H1 (cell line): ENCODE results near the gene BACE2. TPM values are rescaled to one million over a fixed set of nuclear protein-coding genes. Genes with fewer than 3 reads are reported as not detected.

Source experiments
- CTCF ChIA-PET: fragments of 300-600 bp; sonication (Branson Sonifier 250); formaldehyde crosslinking; loops from one replicate; lab custom pipeline; 2021; ENCODE audit not compliant: partially characterized antibody; lab: Charles Lee
- POLR2A ChIA-PET: fragments of 300-600 bp; sonication (Branson Sonifier 250); formaldehyde crosslinking; loops from one replicate; lab custom pipeline; 2021; ENCODE audit warnings: inconsistent platforms; ENCODE audit not compliant: partially characterized antibody; lab: Charles Lee
- DNase-seq, 2 experiments: peaks; one replicate each; pipeline versions ENCODE4 v3.0.0 to v3.0.0-alpha.2; 2010 to 2022; ENCODE audit warnings: low spot score in 2 of 2, low read depth in 1 of 2, mixed read lengths in 1 of 2
- FAIRE-seq: peaks from 2 replicates; lab custom pipeline; 2011; peaks lifted over from hg19 to GRCh38; lab: Jason Lieb, UNC
- H2AFZ ChIP-seq: 2 replicates; pipeline ENCODE4 v1.8.1; 2012; ENCODE audit warnings: low read length, inconsistent platforms
- H2AK5ac ChIP-seq: 2 replicates; pipeline ENCODE4 v1.6.1; 2013; ENCODE audit warnings: low read depth, low read length
- H2BK120ac ChIP-seq: replicated peaks from 2 replicates; pipeline ENCODE3; 2013; ENCODE audit warnings: low read depth, low read length, inconsistent platforms
- H2BK12ac ChIP-seq: 2 replicates; pipeline ENCODE4 v1.6.1; 2013; ENCODE audit warnings: low read depth, low read length
- H2BK15ac ChIP-seq: 2 replicates; pipeline ENCODE4 v1.6.1; 2013; ENCODE audit warnings: low read length
- H2BK20ac ChIP-seq: 2 replicates; pipeline ENCODE4 v1.6.1; 2013; ENCODE audit warnings: low read length
- H2BK5ac ChIP-seq: 2 replicates; pipeline ENCODE4 v1.6.1; 2013; ENCODE audit warnings: low read depth, low read length
- H3K14ac ChIP-seq: 2 replicates; pipeline ENCODE4 v1.6.1; 2013; ENCODE audit warnings: inconsistent platforms; ENCODE audit not compliant: insufficient read length
- H3K18ac ChIP-seq: 2 replicates; pipeline ENCODE4 v1.6.1; 2013; ENCODE audit warnings: low read length; ENCODE audit errors: extremely low read depth
- H3K23ac ChIP-seq: 2 replicates; pipeline ENCODE4 v1.6.1; 2013; ENCODE audit warnings: inconsistent platforms; ENCODE audit not compliant: insufficient read length
- H3K23me2 ChIP-seq: 2 replicates; pipeline ENCODE4 v1.6.1; 2013; ENCODE audit warnings: low read depth, low read length
- H3K27ac ChIP-seq: 2 replicates; pipeline ENCODE4 v1.6.1; 2011; ENCODE audit warnings: low read depth, low read length, inconsistent platforms
- H3K27me3 ChIP-seq, 4 experiments: replicated peaks in 1 of 4; 1 replicate in 1 of 4; 2 replicates in 3 of 4; pipeline versions ENCODE4 v1.6.1 to v1.8.1; 2011 to 2013; ENCODE audit warnings: low read length in 3 of 4, mild to moderate bottlenecking in 3 of 4, inconsistent platforms in 2 of 4, mixed read lengths in 2 of 4, moderate library complexity in 1 of 4; ENCODE audit not compliant: control insufficient read depth in 3 of 4, insufficient read depth in 3 of 4; ENCODE audit errors: extremely low read depth in 1 of 4
- H3K36me3 ChIP-seq, 4 experiments: 2 replicates each; pipeline versions ENCODE4 v1.6.1 to v1.8.1; 2011 to 2013; ENCODE audit warnings: mild to moderate bottlenecking in 4 of 4, low read length in 3 of 4, moderate library complexity in 2 of 4, control low read depth in 1 of 4, inconsistent platforms in 1 of 4; ENCODE audit not compliant: insufficient read depth in 4 of 4, control insufficient read depth in 2 of 4
- H3K4ac ChIP-seq: replicated peaks from 2 replicates; pipeline ENCODE3; 2013; ENCODE audit warnings: low read length, low read depth, mixed read lengths, inconsistent platforms; ENCODE audit not compliant: insufficient read length
- H3K4me1 ChIP-seq, 4 experiments: replicated peaks in 1 of 4; 1 replicate in 1 of 4; 2 replicates in 3 of 4; pipeline versions ENCODE4 v1.6.1 to v1.8.1; 2011 to 2013; ENCODE audit warnings: low read length in 3 of 4, inconsistent platforms in 2 of 4, mixed read lengths in 1 of 4; ENCODE audit not compliant: insufficient read depth in 4 of 4, control insufficient read depth in 3 of 4
- H3K4me2 ChIP-seq, 2 experiments: 2 replicates each; pipeline versions ENCODE4 v1.6.1 to v1.8.1; 2011 to 2013; ENCODE audit warnings: low read depth in 2 of 2, low read length in 2 of 2, control low read depth in 1 of 2, inconsistent platforms in 1 of 2, mild to moderate bottlenecking in 1 of 2; ENCODE audit not compliant: insufficient read depth in 1 of 2
- H3K4me3 ChIP-seq, 4 experiments: fragments of 200-600, 300-600 bp in 1 of 4; sonication (generic), shearing (Covaris generic), sonication (Bioruptor Twin) in 1 of 4; 2 replicates each; pipeline versions ENCODE4 v1.5.1 to v1.8.1; 2011 to 2016; ENCODE audit warnings: low read length in 4 of 4, low read depth in 3 of 4, control low read depth in 2 of 4, inconsistent platforms in 2 of 4, mild to moderate bottlenecking in 2 of 4, mixed read lengths in 1 of 4, moderate library complexity in 1 of 4; ENCODE audit not compliant: insufficient read depth in 2 of 4; ENCODE audit errors: extremely low read depth in 1 of 4
- H3K56ac ChIP-seq: replicated peaks from 2 replicates; pipeline ENCODE3; 2013; ENCODE audit warnings: low read depth, mild to moderate bottlenecking, mixed read lengths, low read length, inconsistent platforms; ENCODE audit not compliant: insufficient read length
- H3K79me1 ChIP-seq: 2 replicates; pipeline ENCODE4 v1.6.1; 2013; ENCODE audit warnings: low read depth, low read length, control low read depth
- H3K79me2 ChIP-seq, 2 experiments: 2 replicates each; pipeline versions ENCODE4 v1.6.1 to v1.8.1; 2012 to 2013; ENCODE audit warnings: low read length in 2 of 2, mild to moderate bottlenecking in 2 of 2, inconsistent platforms in 1 of 2; ENCODE audit not compliant: insufficient read depth in 2 of 2, control insufficient read depth in 1 of 2
- H3K9ac ChIP-seq, 4 experiments: replicated peaks in 1 of 4; 1 replicate in 1 of 4; 2 replicates in 3 of 4; pipeline versions ENCODE4 v1.6.1 to v1.8.1; 2011 to 2013; ENCODE audit warnings: low read depth in 3 of 4, low read length in 3 of 4, control low read depth in 2 of 4, mild to moderate bottlenecking in 2 of 4, moderate library complexity in 2 of 4, inconsistent platforms in 1 of 4; ENCODE audit errors: extremely low read depth in 1 of 4
- H3K9me3 ChIP-seq, 2 experiments: 2 replicates each; pipeline versions ENCODE4 v1.6.1 to v1.8.1; 2012 to 2013; ENCODE audit warnings: mild to moderate bottlenecking in 2 of 2, moderate library complexity in 2 of 2, control low read depth in 1 of 2, inconsistent platforms in 1 of 2, low read depth in 1 of 2, low read length in 1 of 2, mixed read lengths in 1 of 2; ENCODE audit not compliant: insufficient read depth in 2 of 2
- H4K20me1 ChIP-seq, 2 experiments: replicated peaks in 1 of 2; 2 replicates each; pipeline versions ENCODE3 to v1.8.1; 2011 to 2013; ENCODE audit warnings: inconsistent platforms in 2 of 2, low read length in 2 of 2, mild to moderate bottlenecking in 1 of 2; ENCODE audit not compliant: insufficient read depth in 2 of 2, control insufficient read depth in 1 of 2
- H4K5ac ChIP-seq: 2 replicates; pipeline ENCODE4 v1.6.1; 2013; ENCODE audit warnings: low read length, low read depth, mixed read lengths, inconsistent platforms; ENCODE audit not compliant: insufficient read length
- H4K8ac ChIP-seq: 2 replicates; pipeline ENCODE4 v1.8.0; 2013; ENCODE audit warnings: mild to moderate bottlenecking, moderate library complexity, low read length, inconsistent platforms; ENCODE audit not compliant: insufficient read depth; ENCODE audit errors: extremely low read depth
- H4K91ac ChIP-seq: replicated peaks from 2 replicates; pipeline ENCODE3; 2013; ENCODE audit warnings: low read length, mixed read lengths, inconsistent platforms; ENCODE audit not compliant: insufficient read length
- CREB1 ChIP-seq: IDR thresholded peaks from 2 replicates; pipeline ENCODE4 v1.6.1; 2012; ENCODE audit warnings: inconsistent platforms
- KDM1A ChIP-seq: fragments of 200-600, 300-600 bp; sonication (generic); IDR thresholded peaks from 2 replicates; pipeline ENCODE4 v1.7.1; 2016; ENCODE audit warnings: mild to moderate bottlenecking, low read length, borderline replicate concordance
- WGBS, 2 experiments: shearing (Covaris generic) in 1 of 2; methylation state at CpG; one replicate each; pipeline versions ENCODE4 v1.1.6 to v1.1.7; 2013 to 2015; ENCODE audit warnings: low lambda C conversion rate in 2 of 2, mixed read lengths in 2 of 2, inconsistent platforms in 1 of 2, low coverage in 1 of 2, missing lambda C conversion rate in 1 of 2; ENCODE audit not compliant: insufficient replicate concordance in 2 of 2, insufficient coverage in 1 of 2, insufficient read length in 1 of 2; ENCODE audit errors: extremely low coverage in 1 of 2, missing lambda C conversion rate in 1 of 2; 5-methylcytosine and 5-hydroxymethylcytosine counted together
- polyA plus RNA-seq, 7 experiments: library from polyadenylated mRNA; depleted of rRNA in 3 of 7; stranded (reverse) in 5 of 7; unstranded in 2 of 7; fragments of >200 nt in 5 of 7; fragments of 200-250 nt in 2 of 7; gene quantifications; 1 replicate in 5 of 7; 2 replicates in 1 of 7; 4 replicates in 1 of 7; pipeline versions ENCODE4 v1.2.1 to v1.2.3, GENCODE V29; 2011 to 2013; ENCODE audit warnings: missing spikeins in 2 of 7, mixed read lengths in 2 of 7
- total RNA-seq: library from RNA; stranded (reverse); fragmentation: NEBNext Ultra II Directional; extraction: Animal tissue kit (Norgen Biotek cat#: 25700); gene quantifications from 2 replicates; pipeline ENCODE4 v1.2.1, GENCODE V29; 2021

Gene BACE2
- total and polyA plus RNA-seq, 2 of the 8 experiments (the other 6 are each of a cell fraction or from before 2014, with no cell fraction given): 8.1 to 10.9 TPM

- no peak overlapping the region for H2BK5ac ChIP-seq
- H4K8ac ChIP-seq: no peak overlapping the region
- ChIA-PET CTCF (interaction anchor here (0.8 kb wide), 1 partner anchor 40 kb away, joined by 3 read pairs; no protein-coding TSS in a partner anchor), POLR2A (no interaction called here)
- no peak overlapping the region for H3K4me3 ChIP-seq
- H3K4ac ChIP-seq: no peak overlapping the region
- peaks cover 0 to 2% (median 0%) of the 10 kb centered on the region in 4 experiments; a peak in 1 of 7 replicates for H3K4me1 ChIP-seq
- no peaks in the 10 kb centered on the region for H3K23me2 ChIP-seq
- H2BK20ac ChIP-seq: no peak overlapping the region
- H3K79me2 ChIP-seq: no peaks in the 10 kb centered on the region
- H3K18ac ChIP-seq: no peak overlapping the region
- H4K5ac ChIP-seq: no peak overlapping the region
- H2AK5ac ChIP-seq: no peak overlapping the region
- H3K4me2 ChIP-seq: no peak overlapping the region
- H2BK12ac ChIP-seq: no peak overlapping the region
- DNase-seq (no peak), FAIRE-seq (no peak)
- no peaks in the 10 kb centered on the region for H3K27me3 ChIP-seq
- TF ChIP-seq KDM1A (peak; percentile 42; the same call in 1 of the 2 replicates), CREB1 (no peak)
- no peak overlapping the region for H3K9ac ChIP-seq
- no peak overlapping the region for H2BK120ac ChIP-seq
- H3K56ac ChIP-seq: no peak overlapping the region
- no peak overlapping the region for H2AFZ ChIP-seq
- no peak overlapping the region for H3K14ac ChIP-seq
- H4K20me1 ChIP-seq: peaks cover 0 to 3% of the 10 kb centered on the region in 2 experiments
- H3K79me1 ChIP-seq: no peaks in the 10 kb centered on the region
- no peaks in the 10 kb centered on the region for H3K9me3 ChIP-seq
- no peak overlapping the region for H2BK15ac ChIP-seq
- 93% methylated on average over 13 of the region's 14 CpGs; no CpG with 5 or more reads in 1 of the 2 experiments for WGBS, 2 experiments
- no peak overlapping the region for H3K23ac ChIP-seq
- no peak overlapping the region for H3K27ac ChIP-seq
- no peaks in the 10 kb centered on the region for H3K36me3 ChIP-seq
- H4K91ac ChIP-seq: no peak overlapping the region
Measured at GRCh38 chr21:41210426-41211059, 42.6 kb downstream of the BACE2 start.
